A673 (cell line): ENCODE data around the gene GYS2. TPM values are rescaled to one million over a fixed set of nuclear protein-coding genes. Genes with fewer than 3 reads are reported as not detected.
A peak's percentile ranks its signal among the peaks of the same experiment; 100 is the strongest.

Experiments used
- BruUV-seq: library from RNA; stranded (reverse); fragments of 400-500 nt; replicated peaks from 2 replicates; lab custom pipeline; 2021; lab: Mats Ljungman, UMichigan
- CTCF ChIA-PET: fragments of 300-600 bp; sonication (Branson Sonifier 250); formaldehyde crosslinking; loops from one replicate; lab custom pipeline; 2022; ENCODE audit warnings: antibody characterized with exemption; lab: Charles Lee
- POLR2A ChIA-PET: fragments of 300-600 bp; sonication (Branson Sonifier 250); formaldehyde crosslinking; loops from one replicate; lab custom pipeline; 2022; ENCODE audit warnings: antibody characterized with exemption; ENCODE audit not compliant: low non-redundant PET; lab: Charles Lee
- DNase-seq: peaks from one replicate; pipeline ENCODE4 v3.0.0-alpha.2; 2015; ENCODE audit warnings: low spot score
- H3K27ac ChIP-seq: fragments of 200-600 bp; sonication (generic); 2 replicates; pipeline ENCODE4 v1.5.1; 2016; ENCODE audit warnings: mixed run types, low read depth, mild to moderate bottlenecking, mixed read lengths, antibody characterized with exemption, low read length; ENCODE audit not compliant: poor library complexity, severe bottlenecking
- H3K27me3 ChIP-seq: fragments of 200-600 bp; sonication (generic); replicated peaks from 2 replicates; pipeline ENCODE4 v1.6.1; 2017; ENCODE audit warnings: mixed run types, low read depth, mild to moderate bottlenecking, mixed read lengths, antibody characterized with exemption, low read length; ENCODE audit not compliant: insufficient read depth, poor library complexity
- H3K36me3 ChIP-seq: fragments of 200-600 bp; sonication (generic); 2 replicates; pipeline ENCODE4 v1.6.1; 2016; ENCODE audit warnings: mixed run types, mild to moderate bottlenecking, mixed read lengths, antibody characterized with exemption, low read length; ENCODE audit not compliant: insufficient read depth, poor library complexity, severe bottlenecking
- H3K4me1 ChIP-seq: fragments of 200-600 bp; sonication (generic); 2 replicates; pipeline ENCODE4 v1.6.1; 2017; ENCODE audit warnings: mixed run types, mild to moderate bottlenecking, mixed read lengths, antibody characterized with exemption, low read length; ENCODE audit not compliant: insufficient read depth, poor library complexity, severe bottlenecking
- H3K4me3 ChIP-seq: fragments of 200-600 bp; sonication (generic); 2 replicates; pipeline ENCODE4 v1.5.1; 2016; ENCODE audit warnings: low read depth, mixed run types, mild to moderate bottlenecking, mixed read lengths, low read length; ENCODE audit not compliant: poor library complexity, severe bottlenecking
- H3K9me3 ChIP-seq: fragments of 200-600 bp; sonication (generic); 2 replicates; pipeline ENCODE4 v1.6.1; 2016; ENCODE audit warnings: mixed run types, low read depth, mild to moderate bottlenecking, mixed read lengths, antibody characterized with exemption, low read length; ENCODE audit not compliant: poor library complexity, severe bottlenecking
- EZH2 ChIP-seq: fragments of 200-600 bp; sonication (generic); IDR thresholded peaks from 2 replicates; pipeline ENCODE4 v1.6.1; 2017; ENCODE audit warnings: borderline replicate concordance, low read depth, mild to moderate bottlenecking, mixed read lengths, antibody characterized with exemption, low read length; ENCODE audit not compliant: poor library complexity, severe bottlenecking
- intact Hi-C: fragments of 100-400 bp; cut with micrococcal nuclease; formaldehyde crosslinking; loops from one replicate; pipeline ENCODE4 v1.10.0; 2022; ENCODE audit not compliant: unreplicated experiment
- total RNA-seq: library from RNA; stranded (reverse); gene quantifications from 2 replicates; pipeline ENCODE4 v1.2.3, GENCODE V29; 2021
- TF ChIP-seq, protein P1 (sequence below): fragments of 300-800, 200-600 bp; sonication (generic); conservative IDR thresholded peaks from 2 replicates; pipeline ENCODE4 v1.5.1; 2017; ENCODE audit warnings: low read depth, mild to moderate bottlenecking, antibody characterized with exemption, low read length, moderate library complexity, mixed read lengths

Gene GYS2
- total RNA-seq, 1 experiment from 2014 or later: 0.11 TPM

DNA sequence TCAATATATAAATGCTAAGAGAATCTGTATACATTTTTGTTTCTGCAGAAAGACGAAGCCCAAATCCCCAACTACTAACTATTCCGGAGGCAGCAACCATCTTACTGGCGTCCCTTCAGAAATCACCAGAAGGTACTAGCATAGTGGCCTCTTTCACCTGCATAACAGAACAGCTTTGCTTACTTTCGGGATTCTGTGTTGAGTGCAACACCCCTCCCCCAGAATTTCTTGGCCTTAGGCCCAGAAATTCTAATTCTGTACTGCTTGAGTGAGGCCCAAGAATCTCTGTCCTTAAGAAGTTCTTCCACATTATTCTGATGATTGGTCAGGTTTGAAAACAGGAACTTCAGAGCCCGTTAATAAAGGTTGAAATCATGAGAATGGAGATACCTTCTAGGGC, 75.7 kb downstream of the GYS2 start:
- peak; percentile 7 for DNase-seq
- ChIA-PET CTCF (no interaction called here), POLR2A (no interaction called here)
- H3K4me3 ChIP-seq: no peak overlapping the region
- no peaks in the 10 kb centered on the region for H3K9me3 ChIP-seq
- BruUV-seq: no TSS peak
- intact Hi-C loops: no loop called here
- peaks cover 9% of the 10 kb centered on the region for H3K4me1 ChIP-seq
- no peak overlapping the region for H3K27ac ChIP-seq
- H3K36me3 ChIP-seq: no peaks in the 10 kb centered on the region
- TF ChIP-seq EZH2: no peak
- TF ChIP-seq, protein P1, sequence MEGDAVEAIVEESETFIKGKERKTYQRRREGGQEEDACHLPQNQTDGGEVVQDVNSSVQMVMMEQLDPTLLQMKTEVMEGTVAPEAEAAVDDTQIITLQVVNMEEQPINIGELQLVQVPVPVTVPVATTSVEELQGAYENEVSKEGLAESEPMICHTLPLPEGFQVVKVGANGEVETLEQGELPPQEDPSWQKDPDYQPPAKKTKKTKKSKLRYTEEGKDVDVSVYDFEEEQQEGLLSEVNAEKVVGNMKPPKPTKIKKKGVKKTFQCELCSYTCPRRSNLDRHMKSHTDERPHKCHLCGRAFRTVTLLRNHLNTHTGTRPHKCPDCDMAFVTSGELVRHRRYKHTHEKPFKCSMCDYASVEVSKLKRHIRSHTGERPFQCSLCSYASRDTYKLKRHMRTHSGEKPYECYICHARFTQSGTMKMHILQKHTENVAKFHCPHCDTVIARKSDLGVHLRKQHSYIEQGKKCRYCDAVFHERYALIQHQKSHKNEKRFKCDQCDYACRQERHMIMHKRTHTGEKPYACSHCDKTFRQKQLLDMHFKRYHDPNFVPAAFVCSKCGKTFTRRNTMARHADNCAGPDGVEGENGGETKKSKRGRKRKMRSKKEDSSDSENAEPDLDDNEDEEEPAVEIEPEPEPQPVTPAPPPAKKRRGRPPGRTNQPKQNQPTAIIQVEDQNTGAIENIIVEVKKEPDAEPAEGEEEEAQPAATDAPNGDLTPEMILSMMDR: no peak
- peaks cover 36% of the 10 kb centered on the region for H3K27me3 ChIP-seq

DNA sequence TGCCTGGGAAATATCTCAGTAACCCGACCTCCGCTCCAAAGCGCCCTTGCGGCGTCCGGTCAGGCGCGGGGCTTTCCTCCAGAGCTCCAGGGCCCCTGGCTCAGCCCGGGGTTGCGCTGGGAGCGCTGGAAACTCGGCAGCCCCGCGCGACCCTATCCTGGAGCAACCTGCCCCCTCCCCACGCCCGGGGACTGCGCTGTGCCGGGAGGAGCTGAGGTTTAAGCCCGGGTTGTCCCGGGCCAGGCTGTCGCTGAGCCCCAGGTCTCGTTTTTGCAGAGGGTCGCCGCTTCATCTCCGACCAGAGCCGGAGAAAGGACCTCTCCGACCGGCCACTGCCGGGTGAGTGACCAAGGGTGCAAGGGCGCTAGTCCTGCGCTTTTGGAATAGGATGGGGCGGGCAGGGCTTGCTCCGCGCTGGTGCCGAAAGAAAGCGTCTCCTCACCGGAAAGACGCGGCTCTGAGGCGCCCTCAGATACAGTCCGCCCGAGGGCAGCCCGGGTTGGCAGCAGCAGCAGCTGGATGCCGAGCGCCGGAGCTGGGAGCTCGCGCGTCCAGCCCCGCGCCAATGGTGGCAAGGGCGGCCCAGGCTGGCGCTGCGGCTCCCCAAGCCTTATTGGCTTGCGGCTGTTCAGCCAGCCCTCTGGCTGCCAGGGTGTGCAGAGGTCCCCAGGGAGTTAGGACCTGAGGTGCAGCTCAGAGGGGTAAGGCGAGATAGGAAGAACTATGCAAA, 77.0 kb downstream of the GYS2 start:
- no TSS peak for BruUV-seq
- no peaks in the 10 kb centered on the region for H3K36me3 ChIP-seq
- no peaks in the 10 kb centered on the region for H3K9me3 ChIP-seq
- H3K4me3 ChIP-seq: peak overlapping the region; percentile 58
- POLR2A ChIA-PET: interaction anchor here (0.6 kb wide), 1 partner anchor 264 kb away, joined by 5 read pairs; no protein-coding TSS in a partner anchor
- TF ChIP-seq, protein P1: no peak
- no peak for TF ChIP-seq EZH2
- H3K27me3 ChIP-seq: peaks cover 36% of the 10 kb centered on the region
- H3K27ac ChIP-seq: no peak overlapping the region
- peaks cover 9% of the 10 kb centered on the region for H3K4me1 ChIP-seq
- intact Hi-C loops: no loop called here
- peak; percentile 68 for DNase-seq
- CTCF ChIA-PET: no interaction called here

GRCh38 chr12:21526721-21527345, 77.8 kb downstream of the GYS2 start:
- no TSS peak for BruUV-seq
- Histone ChIP-seq H3K27me3 (peaks cover 31% of the 10 kb centered on the region), H3K27ac (no peak overlapping the region), H3K4me3 (peak overlapping the region; percentile 58), H3K9me3 (no peaks in the 10 kb centered on the region), H3K4me1 (peaks cover 9% of the 10 kb centered on the region), H3K36me3 (no peaks in the 10 kb centered on the region)
- POLR2A ChIA-PET: no interaction called here
- intact Hi-C loops: no loop called here
- DNase-seq: no peak
- TF ChIP-seq, protein P1: no peak
- TF ChIP-seq EZH2: no peak
- CTCF ChIA-PET: no interaction called here
